ENCODE measurements around the gene IMMT.

The IMMT gene

DNA sequence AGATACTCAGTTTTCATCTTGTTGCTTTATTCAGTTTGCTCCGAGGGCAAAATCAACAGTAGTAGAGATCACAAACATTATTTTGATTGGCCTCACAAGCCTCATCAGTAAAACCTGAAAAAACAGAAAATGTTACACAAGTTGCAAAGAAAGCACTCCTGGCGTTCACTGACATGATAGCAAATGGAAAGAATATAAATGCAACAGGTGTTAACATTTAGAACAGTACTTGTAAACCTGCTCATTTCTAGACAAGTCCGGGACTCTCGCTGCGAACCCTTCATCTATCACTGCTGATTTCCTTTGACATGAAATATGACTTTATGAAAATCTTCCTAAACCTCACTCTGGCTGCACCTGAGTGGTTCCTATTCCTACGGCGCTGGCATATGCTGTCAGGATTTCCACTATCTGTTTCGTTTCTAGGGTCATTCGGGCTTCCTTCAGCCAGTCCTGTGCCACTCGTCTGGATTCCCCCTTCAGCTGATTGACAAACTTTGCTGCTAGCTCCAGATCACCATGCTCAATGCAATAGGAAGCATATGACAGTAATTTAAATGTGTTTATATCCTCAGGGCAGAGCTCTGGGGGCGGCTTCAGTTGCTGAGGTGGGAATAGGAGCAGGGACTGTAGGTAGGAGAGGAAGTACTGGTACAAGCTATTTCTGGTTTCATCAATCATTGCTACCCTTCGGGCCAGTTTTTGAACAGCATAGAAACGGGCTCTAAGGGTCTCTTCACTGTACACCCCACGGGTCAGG, 51.2 kb downstream of the IMMT start:
- H3K27me3 ChIP-seq (ENCODE audit: insufficient read depth, poor library complexity, severe bottlenecking) = no peaks in the 10 kb centered on the region
- 0 out of 2 replicates have a peak overlapping the region, but pooled peaks have one; percentile 22 for H3K27ac ChIP-seq (replicated peaks)
- TF ChIP-seq, protein P1, sequence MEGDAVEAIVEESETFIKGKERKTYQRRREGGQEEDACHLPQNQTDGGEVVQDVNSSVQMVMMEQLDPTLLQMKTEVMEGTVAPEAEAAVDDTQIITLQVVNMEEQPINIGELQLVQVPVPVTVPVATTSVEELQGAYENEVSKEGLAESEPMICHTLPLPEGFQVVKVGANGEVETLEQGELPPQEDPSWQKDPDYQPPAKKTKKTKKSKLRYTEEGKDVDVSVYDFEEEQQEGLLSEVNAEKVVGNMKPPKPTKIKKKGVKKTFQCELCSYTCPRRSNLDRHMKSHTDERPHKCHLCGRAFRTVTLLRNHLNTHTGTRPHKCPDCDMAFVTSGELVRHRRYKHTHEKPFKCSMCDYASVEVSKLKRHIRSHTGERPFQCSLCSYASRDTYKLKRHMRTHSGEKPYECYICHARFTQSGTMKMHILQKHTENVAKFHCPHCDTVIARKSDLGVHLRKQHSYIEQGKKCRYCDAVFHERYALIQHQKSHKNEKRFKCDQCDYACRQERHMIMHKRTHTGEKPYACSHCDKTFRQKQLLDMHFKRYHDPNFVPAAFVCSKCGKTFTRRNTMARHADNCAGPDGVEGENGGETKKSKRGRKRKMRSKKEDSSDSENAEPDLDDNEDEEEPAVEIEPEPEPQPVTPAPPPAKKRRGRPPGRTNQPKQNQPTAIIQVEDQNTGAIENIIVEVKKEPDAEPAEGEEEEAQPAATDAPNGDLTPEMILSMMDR (IDR thresholded peaks at IDR 0.05; ENCODE audit: insufficient read depth, low read length) = no peak
- TF ChIP-seq GABPA (IDR thresholded peaks at IDR 0.05; ENCODE audit: low read depth) (no peak), SPI1 (IDR thresholded peaks at IDR 0.05; ENCODE audit: borderline replicate concordance, low read depth) (no peak), POLR2AphosphoS5 (IDR thresholded peaks at IDR 0.05; ENCODE audit: low read depth) (no peak; the same call in none of the 2 replicates)
- TF ChIP-seq, protein P2, sequence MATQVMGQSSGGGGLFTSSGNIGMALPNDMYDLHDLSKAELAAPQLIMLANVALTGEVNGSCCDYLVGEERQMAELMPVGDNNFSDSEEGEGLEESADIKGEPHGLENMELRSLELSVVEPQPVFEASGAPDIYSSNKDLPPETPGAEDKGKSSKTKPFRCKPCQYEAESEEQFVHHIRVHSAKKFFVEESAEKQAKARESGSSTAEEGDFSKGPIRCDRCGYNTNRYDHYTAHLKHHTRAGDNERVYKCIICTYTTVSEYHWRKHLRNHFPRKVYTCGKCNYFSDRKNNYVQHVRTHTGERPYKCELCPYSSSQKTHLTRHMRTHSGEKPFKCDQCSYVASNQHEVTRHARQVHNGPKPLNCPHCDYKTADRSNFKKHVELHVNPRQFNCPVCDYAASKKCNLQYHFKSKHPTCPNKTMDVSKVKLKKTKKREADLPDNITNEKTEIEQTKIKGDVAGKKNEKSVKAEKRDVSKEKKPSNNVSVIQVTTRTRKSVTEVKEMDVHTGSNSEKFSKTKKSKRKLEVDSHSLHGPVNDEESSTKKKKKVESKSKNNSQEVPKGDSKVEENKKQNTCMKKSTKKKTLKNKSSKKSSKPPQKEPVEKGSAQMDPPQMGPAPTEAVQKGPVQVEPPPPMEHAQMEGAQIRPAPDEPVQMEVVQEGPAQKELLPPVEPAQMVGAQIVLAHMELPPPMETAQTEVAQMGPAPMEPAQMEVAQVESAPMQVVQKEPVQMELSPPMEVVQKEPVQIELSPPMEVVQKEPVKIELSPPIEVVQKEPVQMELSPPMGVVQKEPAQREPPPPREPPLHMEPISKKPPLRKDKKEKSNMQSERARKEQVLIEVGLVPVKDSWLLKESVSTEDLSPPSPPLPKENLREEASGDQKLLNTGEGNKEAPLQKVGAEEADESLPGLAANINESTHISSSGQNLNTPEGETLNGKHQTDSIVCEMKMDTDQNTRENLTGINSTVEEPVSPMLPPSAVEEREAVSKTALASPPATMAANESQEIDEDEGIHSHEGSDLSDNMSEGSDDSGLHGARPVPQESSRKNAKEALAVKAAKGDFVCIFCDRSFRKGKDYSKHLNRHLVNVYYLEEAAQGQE (IDR thresholded peaks at IDR 0.05; ENCODE audit: insufficient replicate concordance, low read depth) = no peak
- no peak overlapping the region for H3K4me3 ChIP-seq (replicated peaks; ENCODE audit: insufficient read depth, low read length)
- DNase-seq (ENCODE audit: low read depth in 1 of 2, low spot score in 1 of 2) = no peak

DNA sequence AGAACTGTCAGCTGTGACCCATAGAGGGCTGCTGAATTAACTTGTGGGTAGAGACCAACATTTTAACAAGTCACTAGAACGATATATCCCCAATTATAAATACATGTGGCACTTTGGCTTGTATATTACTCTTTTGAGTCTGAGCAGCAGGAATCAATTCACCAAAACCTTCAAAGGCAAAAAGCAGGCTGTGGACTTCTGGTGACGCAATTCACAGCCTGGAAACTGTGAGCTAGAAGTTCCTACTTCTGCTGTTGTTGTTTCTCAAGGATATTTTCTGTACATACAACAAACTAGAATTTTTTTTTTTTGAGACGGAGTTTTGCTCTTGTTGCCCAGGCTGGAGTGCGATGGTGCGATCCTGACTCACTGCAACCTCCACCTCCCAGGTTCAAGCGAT, 52.0 kb downstream of the IMMT start:
- Histone ChIP-seq H3K27me3 (ENCODE audit: insufficient read depth, poor library complexity, severe bottlenecking) (no peaks in the 10 kb centered on the region), H3K4me3 (replicated peaks; ENCODE audit: insufficient read depth, low read length) (no peak overlapping the region), H3K27ac (replicated peaks) (peak overlapping the region; percentile 51)
- DNase-seq (ENCODE audit: low read depth in 1 of 2, low spot score in 1 of 2) = peak; percentile 36 to 59
- TF ChIP-seq, protein P1 (IDR thresholded peaks at IDR 0.05; ENCODE audit: insufficient read depth, low read length) = no peak
- TF ChIP-seq GABPA (IDR thresholded peaks at IDR 0.05; ENCODE audit: low read depth) = no peak
- TF ChIP-seq, protein P2 (IDR thresholded peaks at IDR 0.05; ENCODE audit: insufficient replicate concordance, low read depth) = no peak
- no peak for TF ChIP-seq POLR2AphosphoS5 (IDR thresholded peaks at IDR 0.05; ENCODE audit: low read depth)
- no peak for TF ChIP-seq SPI1 (IDR thresholded peaks at IDR 0.05; ENCODE audit: borderline replicate concordance, low read depth)

DNA sequence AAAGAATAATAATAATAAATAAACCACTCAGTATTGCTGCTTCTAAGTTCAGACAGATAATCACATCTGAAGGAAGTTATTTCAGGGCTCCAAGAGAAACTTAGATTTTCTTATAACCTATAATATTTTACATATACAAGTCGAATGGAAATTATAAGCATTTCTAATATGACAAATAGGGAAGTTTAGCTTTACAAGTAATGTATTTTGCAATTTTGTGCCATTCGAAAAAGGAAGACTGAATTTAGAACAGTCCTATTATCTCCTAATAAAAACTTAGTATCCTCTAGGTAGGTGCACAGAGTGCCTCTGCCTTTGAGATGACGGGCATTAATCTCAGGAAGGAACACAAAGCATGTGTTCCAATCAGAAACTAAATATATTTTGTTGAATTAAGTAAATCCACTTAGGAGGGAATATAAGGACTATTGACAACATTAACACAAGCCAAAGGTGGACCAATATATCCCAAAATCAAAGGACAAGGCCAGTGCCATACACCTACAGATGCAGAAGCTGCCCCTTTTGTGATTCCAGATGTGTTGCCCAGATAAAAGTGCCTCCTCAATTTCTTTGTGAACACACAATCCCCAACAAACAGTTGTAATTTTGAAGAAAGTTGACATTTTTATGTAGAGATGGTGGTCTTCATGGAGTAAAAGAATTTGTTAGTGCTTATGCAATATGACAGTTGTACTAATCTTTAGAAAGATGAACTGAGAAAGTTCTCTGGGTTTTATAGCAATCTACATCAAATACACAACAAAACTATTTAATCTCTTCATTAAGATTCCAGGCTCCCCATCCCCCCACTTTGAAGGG, 52.6 kb downstream of the IMMT start:
- no peaks in the 10 kb centered on the region for H3K27me3 ChIP-seq (ENCODE audit: insufficient read depth, poor library complexity, severe bottlenecking)
- no peak overlapping the region for H3K4me3 ChIP-seq (replicated peaks; ENCODE audit: insufficient read depth, low read length)
- DNase-seq (ENCODE audit: low read depth in 1 of 2, low spot score in 1 of 2) = no peak
- H3K27ac ChIP-seq (replicated peaks) = peak overlapping the region; percentile 51
- TF ChIP-seq GABPA (IDR thresholded peaks at IDR 0.05; ENCODE audit: low read depth) (no peak), SPI1 (IDR thresholded peaks at IDR 0.05; ENCODE audit: borderline replicate concordance, low read depth) (no peak), POLR2AphosphoS5 (IDR thresholded peaks at IDR 0.05; ENCODE audit: low read depth) (no peak)
- TF ChIP-seq, protein P2 (IDR thresholded peaks at IDR 0.05; ENCODE audit: insufficient replicate concordance, low read depth) = no peak
- TF ChIP-seq, protein P1 (IDR thresholded peaks at IDR 0.05; ENCODE audit: insufficient read depth, low read length) = no peak
